Measurements from ENCODE around the gene MAN2A1.

DNA sequence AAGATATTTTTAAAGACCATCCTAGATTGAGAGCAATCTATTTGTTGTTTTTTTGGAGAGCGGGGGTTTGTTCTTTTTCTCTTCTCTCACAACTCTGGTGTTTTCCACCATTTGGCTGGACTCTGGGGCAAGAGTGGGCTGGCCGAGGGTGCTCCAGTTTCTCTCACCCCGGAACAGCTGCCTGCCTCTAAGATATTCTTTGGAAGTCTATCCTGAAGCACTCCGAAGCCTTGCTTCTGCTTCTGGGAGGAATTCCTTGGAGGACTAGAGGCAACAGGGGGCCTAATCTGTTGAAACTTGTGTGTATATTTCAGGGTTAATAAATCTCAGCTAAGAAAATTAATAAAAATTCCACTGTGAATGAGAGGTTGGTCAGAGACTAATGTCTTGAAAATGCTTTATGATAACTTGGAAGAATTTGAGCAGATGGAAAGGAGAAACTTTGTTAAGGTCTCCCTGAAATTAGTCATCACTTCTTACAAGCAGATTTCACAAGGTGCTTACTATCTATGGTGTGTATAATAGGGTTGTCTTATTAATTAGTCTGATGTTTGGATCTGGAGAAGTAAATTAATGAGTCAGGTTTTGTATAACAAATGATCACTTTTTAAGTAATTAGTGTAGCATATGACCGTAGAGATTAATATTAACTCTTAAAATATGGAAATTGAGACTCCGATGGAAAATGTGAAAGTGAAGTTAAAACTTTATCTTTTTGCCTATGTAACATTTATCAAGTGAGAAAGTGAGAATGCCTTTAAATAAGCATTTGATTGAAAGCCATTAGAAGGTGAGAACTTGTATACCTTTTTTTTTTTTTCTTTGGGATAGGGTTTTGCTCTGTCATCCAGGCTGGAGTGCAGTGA lies 4.0 kb downstream of the MAN2A1 start:
- no peak for TF ChIP-seq CTCF (conservative IDR thresholded peaks at IDR 0.05 in 1 of 2, IDR thresholded peaks at IDR 0.05 in 1 of 2; ENCODE audit: extremely low read depth in 1 of 2, insufficient read depth in 1 of 2, low read depth in 1 of 2, low read length in 2 of 2)
- no peak for TF ChIP-seq EZH2 (IDR thresholded peaks at IDR 0.05; ENCODE audit: borderline replicate concordance, low read length)

Measured in mammary epithelial cell (primary cell).